Muscle of leg (tissue), 11 donors: ENCODE results near the gene SH3RF2. TPM values are rescaled to one million over a fixed set of nuclear protein-coding genes. Genes with fewer than 3 reads are reported as not detected.

Source experiments
- DNase-seq: peaks from one replicate; pipeline ENCODE4 v3.0.0; 2013
- H3K27ac ChIP-seq: one replicate; pipeline ENCODE4 v1.5.1; 2013; ENCODE audit warnings: mild to moderate bottlenecking, low read length, control low read depth
- H3K27me3 ChIP-seq: one replicate; pipeline ENCODE4 v1.6.1; 2013; ENCODE audit warnings: low read length; ENCODE audit not compliant: control insufficient read depth, insufficient read depth
- H3K36me3 ChIP-seq: one replicate; pipeline ENCODE4 v1.6.1; 2013; ENCODE audit warnings: low read length; ENCODE audit not compliant: control insufficient read depth, insufficient read depth
- H3K4me1 ChIP-seq: one replicate; pipeline ENCODE4 v1.6.1; 2013; ENCODE audit warnings: low read length; ENCODE audit not compliant: control insufficient read depth, insufficient read depth
- H3K4me3 ChIP-seq: one replicate; pipeline ENCODE4 v1.5.1; 2013; ENCODE audit warnings: low read length, control low read depth
- H3K9me3 ChIP-seq: replicated peaks from 2 replicates; pipeline ENCODE4 v1.6.1; 2013; ENCODE audit warnings: low read depth, low read length; ENCODE audit not compliant: control insufficient read depth
- WGBS: methylation state at CpG from one replicate; pipeline ENCODE4 v1.1.5; 2013; ENCODE audit warnings: missing lambda C conversion rate; ENCODE audit not compliant: insufficient coverage; 5-methylcytosine and 5-hydroxymethylcytosine counted together
- polyA plus RNA-seq, 8 donors: library from polyadenylated mRNA; unstranded; fragments of 120-200 nt; gene quantifications; one replicate each; pipeline versions ENCODE4 v1.2.1 to v1.2.3, GENCODE V29; 2013; ENCODE audit warnings: inconsistent platforms in 1 of 8, low replicate concordance in 1 of 8; ENCODE audit not compliant: insufficient read length in 8 of 8, insufficient read depth in 1 of 8
- total RNA-seq: library from RNA; stranded (reverse); fragments of 120-200 nt; gene quantifications from one replicate; pipeline ENCODE4 v1.2.4, GENCODE V29; 2013

The SH3RF2 gene
- total and polyA plus RNA-seq, 9 donors, result 3.8 to 12.9 (median 8.2) TPM

GRCh38 chr5:145976431-145977155 lies 40.2 kb downstream of the SH3RF2 start:
- WGBS, result no CpG with 5 or more reads among the region's 7 CpGs
- Histone ChIP-seq H3K27me3 (no peaks in the 10 kb centered on the region), H3K36me3 (no peaks in the 10 kb centered on the region)

GRCh38 chr5:145978171-145978570 lies 41.8 kb downstream of the SH3RF2 start:
- H3K36me3 ChIP-seq, result no peaks in the 10 kb centered on the region
- H3K9me3 ChIP-seq, result no peaks in the 10 kb centered on the region
- H3K4me1 ChIP-seq, result peaks cover 16% of the 10 kb centered on the region
- H3K4me3 ChIP-seq, result no peak overlapping the region
- no peak overlapping the region for H3K27ac ChIP-seq
- no peaks in the 10 kb centered on the region for H3K27me3 ChIP-seq
- 100% methylated on average over 1 of the region's 3 CpGs for WGBS
- no peak for DNase-seq

More at GRCh38 chr5:145976431-145977155, 40.2 kb downstream of the SH3RF2 start:
- H3K4me3 ChIP-seq, result no peak overlapping the region
- no peaks in the 10 kb centered on the region for H3K9me3 ChIP-seq
- no peak for DNase-seq
- H3K27ac ChIP-seq, result no peak overlapping the region
- H3K4me1 ChIP-seq, result peaks cover 5% of the 10 kb centered on the region

GRCh38 chr5:145978708-145979107 lies 42.3 kb downstream of the SH3RF2 start:
- no peaks in the 10 kb centered on the region for H3K36me3 ChIP-seq
- H3K4me3 ChIP-seq, result no peak overlapping the region
- H3K9me3 ChIP-seq, result no peaks in the 10 kb centered on the region
- H3K27ac ChIP-seq, result no peak overlapping the region
- H3K4me1 ChIP-seq, result peaks cover 20% of the 10 kb centered on the region
- no peak for DNase-seq
- H3K27me3 ChIP-seq, result no peaks in the 10 kb centered on the region
- WGBS, result no CpG with 5 or more reads among the region's 1 CpG

- 86% methylated on average over 1 of the region's 7 CpGs for WGBS
- no peak overlapping the region for H3K27ac ChIP-seq
Observed at GRCh38 chr5:145979270-145980223, 43.2 kb downstream of the SH3RF2 start.

GRCh38 chr5:145980259-145980658 lies 43.9 kb downstream of the SH3RF2 start:
- H3K36me3 ChIP-seq, result no peaks in the 10 kb centered on the region
- no CpG with 5 or more reads among the region's 1 CpG for whole genome bisulfite sequencing
- peaks cover 16% of the 10 kb centered on the region for H3K4me1 ChIP-seq
- H3K9me3 ChIP-seq, result no peaks in the 10 kb centered on the region
- H3K27ac ChIP-seq, result no peak overlapping the region
- no peak overlapping the region for H3K4me3 ChIP-seq
- DNase-seq, result no peak
- H3K27me3 ChIP-seq, result no peaks in the 10 kb centered on the region

More at GRCh38 chr5:145979270-145980223, 43.2 kb downstream of the SH3RF2 start:
- H3K9me3 ChIP-seq, result no peaks in the 10 kb centered on the region
- H3K36me3 ChIP-seq, result no peaks in the 10 kb centered on the region
- H3K4me1 ChIP-seq, result peaks cover 20% of the 10 kb centered on the region
- H3K4me3 ChIP-seq, result no peak overlapping the region
- DNase-seq, result no peak
- H3K27me3 ChIP-seq, result no peaks in the 10 kb centered on the region

DNA sequence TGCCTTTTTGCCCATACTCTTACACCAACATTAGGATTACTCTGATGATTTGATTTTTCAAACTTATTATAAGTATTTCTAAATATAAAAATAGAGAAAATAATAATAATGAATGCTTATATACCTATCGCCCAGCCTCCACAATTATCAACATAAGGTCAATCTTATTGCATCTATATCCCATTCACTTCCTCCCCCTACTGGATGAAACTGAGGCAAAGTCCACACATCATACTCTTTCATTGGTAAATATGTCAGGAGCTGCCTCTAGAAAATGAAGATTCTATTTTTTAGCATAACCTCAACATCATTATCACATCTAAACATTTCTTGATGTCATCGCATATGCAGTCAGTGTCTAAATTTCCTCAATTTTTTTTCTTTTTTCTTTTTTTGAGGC lies 44.3 kb downstream of the SH3RF2 start:
- no peaks in the 10 kb centered on the region for H3K27me3 ChIP-seq
- peaks cover 15% of the 10 kb centered on the region for H3K4me1 ChIP-seq
- no peaks in the 10 kb centered on the region for H3K9me3 ChIP-seq
- DNase-seq, result no peak
- H3K36me3 ChIP-seq, result no peaks in the 10 kb centered on the region
- H3K4me3 ChIP-seq, result no peak overlapping the region
- no peak overlapping the region for H3K27ac ChIP-seq
- WGBS, result 83% methylated on average over 1 of the region's 2 CpGs

- peaks cover 17% of the 10 kb centered on the region for H3K4me1 ChIP-seq
- 76% methylated on average over 2 of the region's 3 CpGs for WGBS
- H3K27me3 ChIP-seq, result no peaks in the 10 kb centered on the region
- no peaks in the 10 kb centered on the region for H3K36me3 ChIP-seq
- no peak for DNase-seq
- H3K27ac ChIP-seq, result no peak overlapping the region
- H3K9me3 ChIP-seq, result no peaks in the 10 kb centered on the region
- no peak overlapping the region for H3K4me3 ChIP-seq
Observed at GRCh38 chr5:145981589-145982571, 45.5 kb downstream of the SH3RF2 start.

DNA sequence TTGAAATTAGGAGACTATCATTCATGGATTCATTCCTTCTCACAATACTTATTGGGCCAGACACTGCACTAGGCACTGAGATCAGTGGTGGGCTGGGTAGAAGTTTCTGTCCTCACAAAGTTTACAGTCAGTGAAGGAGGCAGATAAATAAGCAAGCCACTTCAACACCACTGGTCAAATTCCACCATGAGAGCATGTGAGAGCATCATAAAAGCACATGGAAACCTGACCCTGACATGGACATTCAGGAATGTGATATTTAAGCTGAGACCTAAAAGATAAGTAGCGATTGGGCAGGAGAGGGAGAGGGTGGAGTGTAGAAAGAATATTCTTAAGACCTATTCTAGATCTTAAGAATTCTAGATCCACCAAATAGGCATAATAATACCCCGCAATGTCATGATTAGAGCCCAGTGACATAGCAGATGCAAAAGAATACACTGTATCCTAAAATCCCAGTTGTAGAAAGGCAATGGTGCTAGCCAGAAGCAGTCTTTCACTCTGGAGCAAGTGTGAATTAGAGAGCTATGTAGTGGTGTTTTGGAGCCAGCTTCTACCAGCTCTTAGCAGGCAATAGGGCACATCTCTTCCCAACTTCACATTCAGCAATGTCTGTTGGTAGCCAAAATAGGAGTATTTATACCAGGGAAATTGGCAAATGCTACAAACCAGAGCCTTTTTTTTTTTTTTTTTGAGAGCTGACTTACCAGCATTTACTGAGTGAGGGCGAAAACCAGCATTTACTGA lies 46.4 kb downstream of the SH3RF2 start:
- H3K4me3 ChIP-seq, result no peak overlapping the region
- peaks cover 17% of the 10 kb centered on the region for H3K4me1 ChIP-seq
- WGBS, result no CpG with 5 or more reads among the region's 3 CpGs
- no peak for DNase-seq
- H3K27me3 ChIP-seq, result no peaks in the 10 kb centered on the region
- no peaks in the 10 kb centered on the region for H3K9me3 ChIP-seq
- no peaks in the 10 kb centered on the region for H3K36me3 ChIP-seq
- H3K27ac ChIP-seq, result peak overlapping the region; percentile 29

- DNase-seq, result peak; percentile 60
- H3K36me3 ChIP-seq, result no peaks in the 10 kb centered on the region
- H3K27me3 ChIP-seq, result no peaks in the 10 kb centered on the region
- 92% methylated on average over 2 of the region's 2 CpGs for WGBS
- H3K4me1 ChIP-seq, result peaks cover 17% of the 10 kb centered on the region
- H3K4me3 ChIP-seq, result no peak overlapping the region
- peak overlapping the region; percentile 20 for H3K27ac ChIP-seq
- H3K9me3 ChIP-seq, result no peaks in the 10 kb centered on the region
Observed at GRCh38 chr5:145983446-145983845, 47.1 kb downstream of the SH3RF2 start.
